Activated CD4-positive, alpha-beta T cell treated with anti-CD3 and anti-CD28 coated beads for 36 hours (primary cell): ENCODE measurements around the gene HOXC10. TPM values are rescaled to one million over a fixed set of nuclear protein-coding genes. Genes with fewer than 3 reads are reported as not detected.
A peak's percentile ranks its signal among the peaks of the same experiment; 100 is the strongest.

ENCODE experiments used
- ATAC-seq: fragments of 200-7000 bp; cut with Tn5 transposase; one replicate; pipeline ENCODE4 v1.10.0; 2021; ENCODE audit warnings: mild to moderate bottlenecking, moderate library complexity
- CTCF ChIA-PET: fragments of 350-600 bp; sonication (Branson Sonifier 250); formaldehyde crosslinking; loops from one replicate; lab custom pipeline; 2021; ENCODE audit warnings: antibody characterized with exemption; lab: Charles Lee
- POLR2A ChIA-PET: fragments of 350-600 bp; sonication (Branson Sonifier 250); formaldehyde crosslinking; loops from one replicate; lab custom pipeline; 2021; ENCODE audit warnings: antibody characterized with exemption, inconsistent platforms; lab: Charles Lee
- DNase-seq: peaks from one replicate; pipeline ENCODE4 v3.0.0-alpha.2; 2020
- H3K27ac Mint-ChIP-seq: one replicate; pipeline ENCODE4 v1.8.0; 2021; ENCODE audit warnings: mixed read lengths
- H3K27me3 Mint-ChIP-seq: one replicate; pipeline ENCODE4 v1.8.0; 2021; ENCODE audit warnings: mixed read lengths
- H3K36me3 Mint-ChIP-seq: one replicate; pipeline ENCODE4 v1.8.0; 2021; ENCODE audit warnings: low read depth, mixed read lengths
- H3K4me1 Mint-ChIP-seq: one replicate; pipeline ENCODE4 v1.8.0; 2021; ENCODE audit warnings: mixed read lengths
- H3K4me3 Mint-ChIP-seq: one replicate; pipeline ENCODE4 v1.8.0; 2021; ENCODE audit warnings: mild to moderate bottlenecking, moderate library complexity, mixed read lengths
- H3K9me3 Mint-ChIP-seq: one replicate; pipeline ENCODE4 v1.8.0; 2021; ENCODE audit warnings: low read depth, mixed read lengths
- intact Hi-C, 2 experiments: fragments of 100-400 bp; cut with DNase I in 1 of 2; cut with micrococcal nuclease in 1 of 2; formaldehyde crosslinking; loops; one replicate each; pipeline versions ENCODE4 v1.14.2 to v1.15.1; 2022 to 2024; cut with DNase I, micrococcal nuclease
- total RNA-seq, 2 experiments: library from RNA; stranded (reverse); gene quantifications; one replicate each; pipeline ENCODE4 v1.2.3, GENCODE V29; 2021

HOXC10 gene
- total RNA-seq, 2 experiments from 2014 or later, result not detected

DNA sequence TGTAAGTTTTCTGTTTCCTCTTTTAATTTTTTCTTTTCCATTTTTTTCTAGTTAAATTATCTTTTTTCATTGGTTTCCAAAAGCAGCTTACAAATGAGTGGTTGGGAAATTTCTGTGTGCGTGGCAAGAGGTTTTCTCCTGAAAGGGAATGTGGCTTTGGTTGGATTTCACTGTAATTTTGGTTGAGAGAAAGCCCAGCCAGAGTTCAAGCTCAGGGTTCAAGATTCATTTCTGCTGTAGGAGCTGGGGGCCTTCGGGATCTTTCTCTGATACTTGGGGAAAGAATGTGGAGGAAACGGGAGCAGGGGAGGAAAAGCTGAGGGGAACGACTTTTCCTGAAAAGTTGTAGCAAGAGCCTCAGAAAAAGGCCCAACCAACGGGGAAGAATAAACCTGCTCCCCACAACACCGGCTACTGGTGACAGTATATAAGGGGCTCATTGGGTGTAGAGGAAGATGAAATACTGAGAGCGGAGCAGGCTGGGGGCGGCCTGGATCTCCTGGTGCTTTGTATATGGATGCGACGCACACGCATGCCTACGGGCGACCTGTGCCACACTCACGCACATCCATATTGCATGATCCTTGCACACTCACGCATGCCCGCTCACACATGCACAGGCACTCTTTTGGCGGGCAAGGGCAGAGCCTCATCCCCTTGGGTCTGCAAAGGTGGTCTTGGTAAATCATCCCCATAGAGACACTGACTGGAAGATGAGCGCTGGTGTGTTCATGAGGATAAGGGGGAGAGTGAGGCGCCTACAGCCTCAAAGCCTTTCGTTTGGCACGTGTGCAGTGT is 1.9 kb downstream of the HOXC10 start:
- POLR2A ChIA-PET, result interaction anchor here (0.6 kb wide), 1 partner anchor 74 kb away, joined by 3 read pairs; no protein-coding TSS in a partner anchor

GRCh38 chr12:53987787-53988230 is 2.9 kb downstream of the HOXC10 start:
- H3K36me3 Mint-ChIP-seq, result no peaks in the 10 kb centered on the region
- peaks cover 33% of the 10 kb centered on the region for H3K4me1 Mint-ChIP-seq
- H3K4me3 Mint-ChIP-seq, result no peak overlapping the region
- no peak overlapping the region for H3K27ac Mint-ChIP-seq
- no peak for ATAC-seq
- no peak for DNase-seq
- ChIA-PET POLR2A (no interaction called here), CTCF (interaction anchor here (0.6 to 5.6 kb wide), 11 partner anchors 9 to 228 kb away, joined by 3 to 37 read pairs (median 4); partner anchors contain the start of genes HOXC5 and SMUG1)
- no peaks in the 10 kb centered on the region for H3K9me3 Mint-ChIP-seq
- intact Hi-C loops, result loop anchor here in 1 of 2 experiments (2.0 to 5.0 kb wide), 2 partner anchors 17 to 204 kb away; no protein-coding TSS in a partner anchor
- peaks cover 85% of the 10 kb centered on the region for H3K27me3 Mint-ChIP-seq

More for the DNA sequence above, 1.9 kb downstream of the HOXC10 start:
- Mint-ChIP-seq H3K36me3 (no peaks in the 10 kb centered on the region), H3K9me3 (no peaks in the 10 kb centered on the region), H3K4me1 (peaks cover 33% of the 10 kb centered on the region), H3K27ac (no peak overlapping the region), H3K27me3 (peaks cover 84% of the 10 kb centered on the region), H3K4me3 (no peak overlapping the region)
- CTCF ChIA-PET, result interaction anchor here (0.6 to 5.6 kb wide), 19 partner anchors 9 to 221 kb away, joined by 3 to 37 read pairs (median 5); partner anchors contain the start of genes HOXC5, HOXC8, HOXC9 and SMUG1
- intact Hi-C loops, result loop anchor here in 1 of 2 experiments (5.0 kb wide), 1 partner anchor 205 kb away; no protein-coding TSS in a partner anchor
- no peak for ATAC-seq
- no peak for DNase-seq

DNA sequence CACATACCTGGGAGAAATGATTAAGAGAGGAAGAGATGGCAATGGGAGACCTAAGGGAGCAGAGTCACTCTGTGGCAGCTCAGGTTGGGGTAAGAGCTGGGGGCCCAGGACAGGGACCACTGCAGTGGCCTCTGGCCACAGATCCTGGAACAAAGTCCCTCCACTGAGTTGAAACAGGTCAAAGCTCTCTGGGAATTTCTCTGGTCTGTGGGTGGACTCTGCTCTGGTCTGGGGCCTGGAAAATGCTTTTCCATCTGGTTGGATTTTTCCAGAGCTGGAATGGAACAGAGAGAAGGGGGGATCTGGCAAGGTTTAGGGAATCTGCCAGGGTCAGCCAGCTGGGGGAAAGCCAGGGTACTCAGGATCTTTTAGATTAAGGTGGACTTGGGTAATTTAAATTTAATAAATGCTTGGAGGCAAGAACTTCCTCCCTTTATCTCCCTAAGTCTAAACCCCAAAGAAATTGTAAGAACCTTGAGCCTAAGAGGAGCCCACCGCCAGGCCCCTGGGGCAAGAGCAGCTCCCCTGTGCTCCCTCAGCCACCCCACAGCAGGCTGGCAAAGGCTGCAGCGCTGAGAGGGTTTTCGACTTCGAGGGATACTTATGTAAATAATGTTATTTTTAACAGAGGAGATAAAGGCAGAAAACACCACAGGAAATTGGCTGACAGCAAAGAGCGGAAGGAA is 3.7 kb downstream of the HOXC10 start:
- peaks cover 33% of the 10 kb centered on the region for H3K4me1 Mint-ChIP-seq
- H3K36me3 Mint-ChIP-seq, result no peaks in the 10 kb centered on the region
- H3K27ac Mint-ChIP-seq, result no peak overlapping the region
- intact Hi-C loops, result loop anchor here in 1 of 2 experiments (2.0 to 5.0 kb wide), 2 partner anchors 16 to 204 kb away; no protein-coding TSS in a partner anchor
- POLR2A ChIA-PET, result no interaction called here
- ATAC-seq (no peak), DNase-seq (no peak)
- H3K9me3 Mint-ChIP-seq, result no peaks in the 10 kb centered on the region
- no peak overlapping the region for H3K4me3 Mint-ChIP-seq
- CTCF ChIA-PET, result interaction anchor here (0.5 to 5.6 kb wide), 12 partner anchors 9 to 219 kb away, joined by 3 to 37 read pairs (median 4); partner anchors contain the start of genes HOXC5, HOXC9 and SMUG1
- H3K27me3 Mint-ChIP-seq, result peaks cover 83% of the 10 kb centered on the region

- intact Hi-C loops, result loop anchor here in 1 of 2 experiments (2.0 to 5.0 kb wide), 3 partner anchors 15 to 203 kb away; partner anchors contain the start of gene HOXC4
- Mint-ChIP-seq H3K27ac (no peak overlapping the region), H3K36me3 (no peaks in the 10 kb centered on the region), H3K4me1 (peaks cover 38% of the 10 kb centered on the region), H3K4me3 (peak overlapping the region; percentile 2), H3K9me3 (no peaks in the 10 kb centered on the region), H3K27me3 (peaks cover 87% of the 10 kb centered on the region)
- peak; percentile 33 for ATAC-seq
- POLR2A ChIA-PET, result no interaction called here
- CTCF ChIA-PET, result interaction anchor here (0.6 to 5.6 kb wide), 7 partner anchors 8 to 218 kb away, joined by 3 to 37 read pairs (median 4); partner anchors contain the start of genes HOXC5 and HOXC9
- peak; percentile 71 for DNase-seq
These were observed 4.5 kb downstream of the HOXC10 start for GRCh38 chr12:53989227-53990113.

DNA sequence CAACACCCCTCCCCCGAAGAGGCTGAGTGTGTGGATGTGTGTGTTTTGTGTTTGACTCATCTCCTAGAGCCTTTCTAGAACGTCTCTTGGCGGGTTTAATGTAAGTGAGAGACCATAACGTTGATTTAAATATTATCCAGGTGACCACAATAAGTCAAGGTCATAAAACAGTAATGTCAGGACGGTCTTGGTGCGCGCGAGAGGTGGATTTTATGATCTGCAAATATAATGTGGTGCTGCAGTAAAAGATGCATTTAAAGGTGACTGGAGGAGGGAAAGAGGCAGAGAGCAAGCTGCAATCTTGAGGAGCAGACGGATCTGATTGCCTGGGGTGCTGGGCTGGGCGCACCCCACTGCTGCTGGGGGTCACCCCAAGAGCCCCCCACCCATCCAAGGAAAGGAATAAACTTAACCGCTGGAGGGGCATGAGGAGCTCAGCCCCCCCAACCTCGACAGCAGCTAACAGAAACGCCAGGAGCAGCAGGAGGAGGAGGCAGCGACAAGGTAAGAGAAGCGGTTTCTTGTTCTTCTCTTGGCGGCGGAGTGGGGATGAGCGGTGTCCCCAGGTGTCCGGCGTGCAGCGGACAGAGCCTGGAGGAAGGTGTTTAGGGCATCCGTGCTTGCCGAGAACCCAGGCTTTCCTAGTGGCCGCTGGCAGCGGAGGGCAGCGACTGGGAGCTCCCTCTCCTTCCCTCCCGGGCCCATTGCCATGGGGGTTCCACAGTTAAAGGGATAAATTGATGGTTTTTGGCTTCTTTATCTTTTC is 5.5 kb downstream of the HOXC10 start:
- no peak overlapping the region for H3K27ac Mint-ChIP-seq
- ChIA-PET POLR2A (interaction anchor here (0.6 kb wide), 1 partner anchor 710 kb away, joined by 3 read pairs; no protein-coding TSS in a partner anchor), CTCF (interaction anchor here (0.6 to 1.4 kb wide), 6 partner anchors 37 to 224 kb away, joined by 3 to 5 read pairs (median 3); no protein-coding TSS in a partner anchor)
- H3K4me1 Mint-ChIP-seq, result peaks cover 38% of the 10 kb centered on the region
- intact Hi-C loops, result loop anchor here in 1 of 2 experiments (5.0 kb wide), 1 partner anchor 62 kb away; the partner anchor contains the start of gene HOXC4
- H3K36me3 Mint-ChIP-seq, result no peaks in the 10 kb centered on the region
- H3K9me3 Mint-ChIP-seq, result no peaks in the 10 kb centered on the region
- H3K27me3 Mint-ChIP-seq, result peaks cover 88% of the 10 kb centered on the region
- H3K4me3 Mint-ChIP-seq, result no peak overlapping the region
- ATAC-seq (no peak), DNase-seq (no peak)

- H3K27ac Mint-ChIP-seq, result no peak overlapping the region
- no peak for ATAC-seq
- H3K4me3 Mint-ChIP-seq, result no peak overlapping the region
- peaks cover 40% of the 10 kb centered on the region for H3K4me1 Mint-ChIP-seq
- H3K27me3 Mint-ChIP-seq, result peaks cover 90% of the 10 kb centered on the region
- no peaks in the 10 kb centered on the region for H3K9me3 Mint-ChIP-seq
- CTCF ChIA-PET, result interaction anchor here (0.7 to 1.6 kb wide), 10 partner anchors 10 to 225 kb away, joined by 3 to 5 read pairs (median 3); partner anchors contain the start of gene HOXC5
- DNase-seq, result no peak
- H3K36me3 Mint-ChIP-seq, result no peaks in the 10 kb centered on the region
- intact Hi-C loops, result loop anchor here in 1 of 2 experiments (5.0 kb wide), 1 partner anchor 61 kb away; the partner anchor contains the start of gene HOXC4
- POLR2A ChIA-PET, result interaction anchor here (0.6 kb wide), 1 partner anchor 710 kb away, joined by 3 read pairs; no protein-coding TSS in a partner anchor
These were observed 6.1 kb downstream of the HOXC10 start for GRCh38 chr12:53991077-53991460.

- H3K9me3 Mint-ChIP-seq, result no peaks in the 10 kb centered on the region
- peaks cover 41% of the 10 kb centered on the region for H3K4me1 Mint-ChIP-seq
- no peak overlapping the region for H3K4me3 Mint-ChIP-seq
These were observed 7.5 kb downstream of the HOXC10 start for GRCh38 chr12:53992377-53992889.

GRCh38 chr12:53993162-53994008 is 8.4 kb downstream of the HOXC10 start:
- ATAC-seq, result no peak
- H3K27ac Mint-ChIP-seq, result no peak overlapping the region
- intact Hi-C loops, result loop anchor here in 1 of 2 experiments (5.0 kb wide), 1 partner anchor 59 kb away; the partner anchor contains the start of gene HOXC4
- CTCF ChIA-PET, result interaction anchor here (0.5 to 1.4 kb wide), 4 partner anchors 9 to 218 kb away, joined by 3 to 5 read pairs (median 3); partner anchors contain the start of gene HOXC10
- POLR2A ChIA-PET, result no interaction called here
- H3K9me3 Mint-ChIP-seq, result no peaks in the 10 kb centered on the region
- no peaks in the 10 kb centered on the region for H3K36me3 Mint-ChIP-seq
- H3K4me1 Mint-ChIP-seq, result peaks cover 44% of the 10 kb centered on the region
- peaks cover 85% of the 10 kb centered on the region for H3K27me3 Mint-ChIP-seq
- no peak for DNase-seq
- H3K4me3 Mint-ChIP-seq, result no peak overlapping the region

More at GRCh38 chr12:53992377-53992889, 7.5 kb downstream of the HOXC10 start:
- no peaks in the 10 kb centered on the region for H3K36me3 Mint-ChIP-seq
- CTCF ChIA-PET, result interaction anchor here (0.5 to 1.6 kb wide), 8 partner anchors 8 to 219 kb away, joined by 3 to 5 read pairs (median 3); partner anchors contain the start of genes HOXC10 and HOXC5
- DNase-seq (no peak), ATAC-seq (no peak)
- POLR2A ChIA-PET, result no interaction called here
- peaks cover 85% of the 10 kb centered on the region for H3K27me3 Mint-ChIP-seq
- intact Hi-C loops, result loop anchor here in 1 of 2 experiments (5.0 kb wide), 1 partner anchor 60 kb away; the partner anchor contains the start of gene HOXC4
- no peak overlapping the region for H3K27ac Mint-ChIP-seq

- Mint-ChIP-seq H3K27ac (no peak overlapping the region), H3K4me1 (peaks cover 43% of the 10 kb centered on the region), H3K36me3 (no peaks in the 10 kb centered on the region), H3K27me3 (peaks cover 87% of the 10 kb centered on the region), H3K4me3 (peak overlapping the region; percentile 34), H3K9me3 (no peaks in the 10 kb centered on the region)
- DNase-seq (no peak), ATAC-seq (no peak)
- ChIA-PET CTCF (interaction anchor here (0.6 to 1.4 kb wide), 2 partner anchors 196 to 198 kb away, joined by 3 read pairs; no protein-coding TSS in a partner anchor), POLR2A (no interaction called here)
- intact Hi-C loops, result loop anchor here in 1 of 2 experiments (5.0 kb wide), 1 partner anchor 58 kb away; the partner anchor contains the start of gene HOXC4
These were observed 9.0 kb downstream of the HOXC10 start for GRCh38 chr12:53994009-53994263.
